GM18507 (cell line): ENCODE measurements around the gene FDXACB1.

ENCODE experiments used
- DNase-seq: peaks from one replicate; pipeline ENCODE4 v3.0.0; 2011; ENCODE audit warnings: low read depth; ENCODE audit not compliant: insufficient read length; ENCODE audit errors: extremely low spot score
- FAIRE-seq: peaks from 2 replicates; lab custom pipeline; 2011; peaks lifted over from hg19 to GRCh38; lab: Jason Lieb, UNC

Gene FDXACB1

GRCh38 chr11:111849631-111850030, 29.3 kb downstream of the FDXACB1 start:
- DNase-seq (no peak), FAIRE-seq (no peak)

DNA sequence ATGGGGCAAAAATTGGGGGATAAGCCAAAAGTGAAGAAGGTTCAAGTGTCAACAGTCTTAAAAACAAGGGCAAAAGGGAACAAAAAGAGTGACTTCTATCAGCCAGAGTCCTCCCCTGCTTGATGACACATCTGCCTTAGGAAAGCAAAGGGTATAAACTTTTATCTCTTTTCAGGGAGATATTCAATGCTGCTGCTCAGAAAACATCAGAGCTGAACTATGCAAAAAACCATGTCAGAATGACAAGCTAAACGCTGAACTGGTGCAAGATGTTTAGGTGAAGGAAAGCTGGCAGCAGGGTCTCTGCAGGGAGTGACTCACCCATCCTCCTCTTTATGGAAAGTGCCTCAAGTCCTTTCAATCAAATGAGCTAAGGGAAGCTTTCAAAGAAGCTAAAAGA, 32.3 kb downstream of the FDXACB1 start:
- DNase-seq (no peak), FAIRE-seq (no peak)

GRCh38 chr11:111846063-111846462, 32.9 kb downstream of the FDXACB1 start:
- FAIRE-seq (no peak), DNase-seq (no peak)

- DNase-seq, result no peak
- FAIRE-seq, result no peak
Measured at GRCh38 chr11:111845276-111846028, 33.5 kb downstream of the FDXACB1 start.

- FAIRE-seq (no peak), DNase-seq (no peak)
Measured at GRCh38 chr11:111843661-111844060, 35.3 kb downstream of the FDXACB1 start.

DNA sequence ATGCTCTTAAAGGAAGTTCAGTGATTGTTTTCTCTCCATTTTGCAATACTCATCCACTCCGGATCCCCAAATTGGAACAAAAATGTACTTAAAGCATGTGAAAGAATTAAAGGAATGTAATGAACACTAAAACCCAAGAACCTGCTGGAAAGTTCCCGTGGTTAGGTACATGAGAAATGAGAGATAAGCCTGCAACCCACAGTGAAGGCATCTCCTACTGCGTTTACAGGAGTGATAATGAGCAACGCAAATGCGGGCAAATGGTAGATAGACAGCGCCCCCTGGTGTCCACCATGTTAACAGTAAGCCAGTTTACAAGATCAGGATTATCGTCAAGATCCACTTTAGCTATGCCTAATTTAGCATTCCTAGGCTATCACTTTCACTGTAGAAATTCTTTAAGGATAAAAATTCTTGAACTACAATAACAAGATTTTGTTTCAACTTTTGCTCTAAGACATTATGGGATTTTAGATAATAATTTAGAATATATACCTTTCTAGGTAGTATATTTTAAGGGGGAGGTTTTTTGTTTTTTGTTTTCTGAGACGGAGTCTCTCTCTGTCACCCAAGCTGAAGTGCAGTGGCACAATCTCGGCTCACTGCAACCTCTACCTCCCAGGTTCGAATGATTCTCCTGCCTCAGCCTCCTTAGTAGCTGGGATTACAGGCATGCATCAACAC, 37.5 kb downstream of the FDXACB1 start:
- FAIRE-seq (peak; percentile 85), DNase-seq (peak; percentile 56)

DNA sequence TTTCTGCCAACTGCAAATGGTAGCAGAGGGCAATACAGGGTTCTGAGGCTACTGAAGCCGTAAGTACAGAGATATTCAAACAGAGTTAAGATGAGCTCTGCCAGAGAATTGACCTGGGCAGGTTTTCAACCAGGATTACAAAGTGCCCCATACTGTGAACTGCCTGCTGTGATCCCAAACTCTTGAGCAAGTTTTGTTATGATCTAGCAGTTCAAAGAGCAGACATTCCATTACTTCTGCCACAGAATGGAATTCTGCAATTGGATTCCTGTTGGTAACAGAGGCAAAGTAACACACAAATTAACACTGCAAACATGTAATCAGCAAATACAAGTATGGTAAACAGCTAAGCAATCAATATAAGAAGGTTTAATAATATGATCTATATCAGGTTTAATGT, 38.8 kb downstream of the FDXACB1 start:
- FAIRE-seq (no peak), DNase-seq (no peak)

DNA sequence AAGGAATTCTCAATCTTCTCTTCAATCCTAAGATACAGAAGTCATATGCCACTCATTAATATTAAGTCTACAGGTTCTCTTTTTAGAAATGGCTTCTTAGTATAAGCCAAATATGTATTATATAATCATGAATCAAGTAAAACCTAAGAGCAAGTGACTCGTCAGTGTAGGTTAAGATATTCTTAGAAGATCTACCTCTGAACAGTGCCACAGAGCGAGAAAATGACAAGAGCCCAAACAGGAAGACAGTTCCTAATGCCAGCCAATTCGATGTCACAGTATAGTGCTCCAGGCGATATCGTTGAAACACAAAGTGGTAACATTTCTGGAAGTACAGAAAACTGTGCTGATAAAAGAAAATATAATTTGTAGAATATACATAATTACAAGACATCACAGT, 40.9 kb downstream of the FDXACB1 start:
- FAIRE-seq, result no peak
- no peak for DNase-seq

DNA sequence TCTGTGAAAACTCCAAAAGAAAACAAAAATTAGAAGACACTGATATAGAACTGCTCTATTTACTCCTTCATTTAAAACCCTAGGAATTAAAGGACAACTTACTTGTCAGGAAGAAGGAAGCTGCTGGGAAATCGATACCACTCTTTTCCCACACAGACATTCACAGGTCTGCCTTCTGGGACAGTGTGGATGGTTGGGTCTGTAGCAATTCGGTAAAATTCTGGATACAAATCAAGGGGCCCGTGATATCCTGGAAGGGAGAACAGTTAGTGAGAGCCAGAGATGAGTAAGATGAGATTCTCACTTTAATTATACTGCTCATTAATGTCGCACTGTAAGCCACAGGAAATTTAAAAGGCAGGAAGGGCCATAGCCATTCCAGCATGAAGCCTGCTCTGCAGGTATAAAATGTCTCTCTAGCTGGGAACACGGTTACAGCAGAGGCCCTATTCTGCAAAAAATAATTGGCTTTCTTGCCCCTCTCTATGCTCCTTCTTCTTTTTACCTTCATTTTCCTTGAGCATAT, 41.5 kb downstream of the FDXACB1 start:
- FAIRE-seq, result no peak
- DNase-seq, result no peak

DNA sequence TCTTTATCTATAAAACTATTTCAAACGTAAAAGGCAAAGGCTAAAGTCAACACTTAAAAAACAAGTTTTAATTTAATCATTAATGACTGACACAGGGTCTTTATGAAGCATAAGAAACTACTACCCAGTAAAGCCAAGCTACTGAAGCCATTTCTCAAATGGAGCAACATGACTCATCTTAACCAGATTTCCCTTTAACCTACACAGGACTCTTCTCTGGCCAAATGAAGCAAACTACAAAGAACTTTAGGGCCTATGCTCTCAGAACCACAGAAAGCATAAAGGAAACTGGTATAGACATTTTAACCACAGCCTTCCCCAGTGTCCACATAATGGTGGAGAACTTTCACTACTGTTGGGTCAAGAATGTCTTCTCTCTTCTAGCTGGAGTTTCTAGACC, 42.2 kb downstream of the FDXACB1 start:
- peak; percentile 49 for FAIRE-seq
- peak; percentile 7 for DNase-seq

- DNase-seq (no peak), FAIRE-seq (no peak)
Measured at GRCh38 chr11:111836162-111836561, 42.8 kb downstream of the FDXACB1 start.

- FAIRE-seq (no peak), DNase-seq (no peak)
Measured at GRCh38 chr11:111835665-111836064, 43.3 kb downstream of the FDXACB1 start.

GRCh38 chr11:111834432-111835163, 44.4 kb downstream of the FDXACB1 start:
- FAIRE-seq, result no peak
- DNase-seq, result no peak

DNA sequence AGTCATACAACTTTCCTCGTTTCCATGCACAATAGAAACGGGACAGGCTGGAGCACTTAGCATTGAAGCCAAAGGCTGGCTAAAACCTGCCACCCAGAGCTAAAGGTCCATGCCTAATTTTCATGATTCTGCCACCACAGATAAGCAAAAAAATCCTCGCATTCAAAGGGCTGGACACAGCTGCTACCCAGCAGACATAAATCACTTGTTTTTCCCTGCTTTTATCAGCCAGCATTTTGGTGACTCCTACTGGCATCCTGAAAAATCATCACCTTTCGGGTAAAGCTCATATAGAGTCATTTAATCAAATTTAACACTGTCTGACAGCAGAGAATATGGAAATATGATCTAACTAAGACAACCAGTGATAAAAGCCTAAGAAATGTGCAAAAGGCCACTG, 45.4 kb downstream of the FDXACB1 start:
- DNase-seq (no peak), FAIRE-seq (no peak)

DNA sequence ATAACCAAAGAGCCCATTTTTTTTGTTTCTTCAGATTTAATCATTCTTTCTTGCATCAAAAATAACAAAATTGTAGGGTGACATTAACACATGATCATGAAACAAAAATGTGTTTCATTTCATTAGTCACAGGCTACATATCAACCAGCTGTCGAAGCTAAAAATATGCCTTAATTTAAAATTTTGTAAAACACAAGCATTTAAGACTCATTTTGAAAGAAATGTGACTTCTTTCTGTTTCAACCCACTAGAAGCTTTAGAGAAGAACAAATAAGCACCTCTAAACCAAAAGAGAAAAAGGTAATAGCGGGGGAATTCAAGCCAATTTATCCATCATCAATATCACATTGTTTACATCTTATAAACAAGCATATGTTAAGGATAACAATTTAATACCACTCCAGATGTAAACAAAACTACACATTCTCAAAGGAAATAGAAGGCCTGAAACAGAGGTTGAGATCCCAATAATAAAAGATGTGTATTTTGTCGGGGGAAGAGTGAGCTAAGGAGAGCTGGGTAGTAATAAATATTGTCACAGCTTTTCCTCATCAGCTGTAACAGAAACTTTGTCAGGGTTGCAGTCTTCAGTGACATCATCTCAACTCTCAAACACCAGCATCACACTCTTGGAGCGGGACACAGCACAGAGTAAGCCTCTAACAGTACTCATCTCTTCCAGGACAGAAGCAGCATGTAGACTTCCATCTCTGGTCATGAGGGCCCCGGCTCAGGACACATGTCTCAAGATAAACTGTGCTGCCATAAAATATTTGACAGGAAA, 49.6 kb downstream of the FDXACB1 start:
- FAIRE-seq (peak; percentile 69), DNase-seq (peak; percentile 18)

DNA sequence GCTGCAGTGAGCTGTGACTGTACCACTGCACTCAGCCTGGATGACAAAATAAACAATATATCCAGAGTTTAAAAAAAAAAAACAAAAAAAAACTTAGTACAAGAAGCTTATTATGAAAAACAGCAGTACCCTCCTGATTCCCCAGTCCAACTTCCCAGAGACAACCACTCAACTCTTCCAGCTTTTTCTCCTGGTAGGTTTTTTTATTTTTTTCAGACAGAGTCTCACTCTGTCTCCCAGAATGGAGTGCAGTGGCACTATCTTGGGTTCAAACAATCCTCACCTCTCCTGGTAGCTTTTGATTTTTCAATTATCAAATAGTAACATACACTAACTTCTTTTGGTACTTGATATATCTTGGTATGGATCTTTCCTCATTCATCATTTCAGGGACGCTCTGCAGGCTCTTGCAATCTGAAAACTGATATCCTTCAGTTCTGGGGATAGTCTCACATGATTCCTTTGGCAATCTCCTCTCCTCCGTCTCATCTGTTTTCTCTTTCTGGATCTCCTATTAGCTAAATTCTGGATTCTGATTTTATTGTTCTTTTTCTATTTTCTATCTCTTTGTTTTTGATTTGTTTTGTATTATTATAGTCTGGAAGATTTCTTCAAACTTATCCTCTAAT, 52.5 kb downstream of the FDXACB1 start:
- no peak for DNase-seq
- FAIRE-seq, result no peak
